ENCODE results near the gene EPHA7.
A peak's percentile ranks its signal among the peaks of the same experiment; 100 is the strongest.

EPHA7 gene

GRCh38 chr6:93419304-93420162, at the start of gene EPHA7:
EPHA7 (minus strand) TSS chr6:93419559; CDS start chr6:93419341, 218 bp downstream.
- peak; percentile 15 for DNase-seq

GRCh38 chr6:93468291-93468690, 48.9 kb upstream of the EPHA7 start:
- no peak for DNase-seq

- no peak for DNase-seq
These were observed 35.2 kb upstream of the EPHA7 start for GRCh38 chr6:93454533-93454932.

GRCh38 chr6:93453956-93454355, 34.6 kb upstream of the EPHA7 start:
- no peak for DNase-seq

GRCh38 chr6:93447874-93448273, 28.5 kb upstream of the EPHA7 start:
- DNase-seq: no peak

- no peak for DNase-seq
These were observed 18.1 kb upstream of the EPHA7 start for GRCh38 chr6:93437491-93437890.

GRCh38 chr6:93433592-93433991, 14.2 kb upstream of the EPHA7 start:
- DNase-seq: no peak

- DNase-seq: no peak
These were observed 5.1 kb upstream of the EPHA7 start for GRCh38 chr6:93424303-93425064.

- no peak for DNase-seq
These were observed 4.2 kb upstream of the EPHA7 start for GRCh38 chr6:93423542-93423941.

- DNase-seq: no peak
These were observed 920 bp upstream of the EPHA7 start for GRCh38 chr6:93420163-93420795.

- DNase-seq: no peak
These were observed 703 bp downstream of the EPHA7 start for GRCh38 chr6:93418408-93419303.

- no peak for DNase-seq
These were observed 1.3 kb downstream of the EPHA7 start for GRCh38 chr6:93418033-93418407.

GRCh38 chr6:93417421-93418013, 1.8 kb downstream of the EPHA7 start:
- no peak for DNase-seq

- DNase-seq: no peak
These were observed 2.6 kb downstream of the EPHA7 start for GRCh38 chr6:93416571-93417420.

GRCh38 chr6:93413190-93413589, 6.2 kb downstream of the EPHA7 start:
- no peak for DNase-seq

GRCh38 chr6:93412452-93412851, 6.9 kb downstream of the EPHA7 start:
- no peak for DNase-seq

GRCh38 chr6:93407186-93407585, 12.2 kb downstream of the EPHA7 start:
- DNase-seq: no peak

GRCh38 chr6:93403390-93403789, 16.0 kb downstream of the EPHA7 start:
- no peak for DNase-seq

- DNase-seq: no peak
These were observed 20.6 kb downstream of the EPHA7 start for GRCh38 chr6:93398723-93399122.

GRCh38 chr6:93394471-93394870, 24.9 kb downstream of the EPHA7 start:
- no peak for DNase-seq

- no peak for DNase-seq
These were observed 25.7 kb downstream of the EPHA7 start for GRCh38 chr6:93393554-93394074.
